ENCODE measurements around the gene RPS14. TPM values are rescaled to one million over a fixed set of nuclear protein-coding genes. Genes with fewer than 3 reads are reported as not detected.

RPS14 gene
- total and polyA plus RNA-seq, 9 of the 15 experiments (the other 6 are each of a cell fraction or from before 2014, with no cell fraction given), result 1,824 to 5,983 (median 3,017) TPM

- no peak for TF ChIP-seq ZKSCAN3 (CRISPR knock-in tag; IDR thresholded peaks at IDR 0.05)
- TF ChIP-seq CREB3 (tag; conservative IDR thresholded peaks at IDR 0.05; ENCODE audit: low read depth), result peak; percentile 83; the same call in 1 of the 2 replicates
- TF ChIP-seq NFIX (CRISPR knock-in tag; IDR thresholded peaks at IDR 0.05; ENCODE audit: low read depth), result peak; percentile 13; the same call in 1 of the 2 replicates
- TF ChIP-seq KDM1A (IDR thresholded peaks at IDR 0.05), result peak; percentile 29 to 79; a peak in 3 of 4 replicates
- peak; percentile 57; the same call in 1 of the 2 replicates for TF ChIP-seq ZNF583 (CRISPR knock-in tag; IDR thresholded peaks at IDR 0.05)
- no peak for TF ChIP-seq HSF4 (CRISPR knock-in tag; IDR thresholded peaks at IDR 0.05; ENCODE audit: borderline replicate concordance)
- peak; percentile 46; the same call in 1 of the 2 replicates for TF ChIP-seq SPI1 (IDR thresholded peaks at IDR 0.05; ENCODE audit: borderline replicate concordance, low read depth, low read length)
- TF ChIP-seq SMAD4 (CRISPR knock-in tag; conservative IDR thresholded peaks at IDR 0.05), result peak; percentile 95
- TF ChIP-seq, protein P1, sequence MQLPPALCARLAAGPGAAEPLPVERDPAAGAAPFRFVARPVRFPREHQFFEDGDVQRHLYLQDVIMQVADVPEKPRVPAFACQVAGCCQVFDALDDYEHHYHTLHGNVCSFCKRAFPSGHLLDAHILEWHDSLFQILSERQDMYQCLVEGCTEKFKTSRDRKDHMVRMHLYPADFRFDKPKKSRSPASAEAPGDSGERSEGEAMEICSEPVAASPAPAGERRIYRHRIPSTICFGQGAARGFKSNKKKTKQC (CRISPR knock-in tag; IDR thresholded peaks at IDR 0.05), result peak; percentile 70
- peak; percentile 74; the same call in 1 of the 2 replicates for TF ChIP-seq CREB1 (IDR thresholded peaks at IDR 0.05)
- peak; percentile 81 for TF ChIP-seq CREB1 (CRISPR knock-in tag; IDR thresholded peaks at IDR 0.05)
- TF ChIP-seq ELF4 (CRISPR knock-in tag; IDR thresholded peaks at IDR 0.05), result peak; percentile 92
- peak; percentile 79; the same call in 1 of the 2 replicates for TF ChIP-seq ZNF197 (CRISPR knock-in tag; IDR thresholded peaks at IDR 0.05; ENCODE audit: low read depth)
- peak in 1 of 2 experiments; percentile 83; a peak in 2 of 4 replicates for TF ChIP-seq HDAC1 (IDR thresholded peaks at IDR 0.05)
- TF ChIP-seq, protein P2, sequence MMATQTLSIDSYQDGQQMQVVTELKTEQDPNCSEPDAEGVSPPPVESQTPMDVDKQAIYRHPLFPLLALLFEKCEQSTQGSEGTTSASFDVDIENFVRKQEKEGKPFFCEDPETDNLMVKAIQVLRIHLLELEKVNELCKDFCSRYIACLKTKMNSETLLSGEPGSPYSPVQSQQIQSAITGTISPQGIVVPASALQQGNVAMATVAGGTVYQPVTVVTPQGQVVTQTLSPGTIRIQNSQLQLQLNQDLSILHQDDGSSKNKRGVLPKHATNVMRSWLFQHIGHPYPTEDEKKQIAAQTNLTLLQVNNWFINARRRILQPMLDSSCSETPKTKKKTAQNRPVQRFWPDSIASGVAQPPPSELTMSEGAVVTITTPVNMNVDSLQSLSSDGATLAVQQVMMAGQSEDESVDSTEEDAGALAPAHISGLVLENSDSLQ (IDR thresholded peaks at IDR 0.05), result peak; percentile 74
- no peak for TF ChIP-seq SNRNP70 (optimal IDR thresholded peaks at IDR 0.05; ENCODE audit: low read depth, low read length)
- TF ChIP-seq E2F3 (CRISPR knock-in tag; IDR thresholded peaks at IDR 0.05), result peak; percentile 86
- peak; percentile 96 for TF ChIP-seq FOXK1 (CRISPR knock-in tag; IDR thresholded peaks at IDR 0.05; ENCODE audit: borderline replicate concordance)
- TF ChIP-seq, protein P3, sequence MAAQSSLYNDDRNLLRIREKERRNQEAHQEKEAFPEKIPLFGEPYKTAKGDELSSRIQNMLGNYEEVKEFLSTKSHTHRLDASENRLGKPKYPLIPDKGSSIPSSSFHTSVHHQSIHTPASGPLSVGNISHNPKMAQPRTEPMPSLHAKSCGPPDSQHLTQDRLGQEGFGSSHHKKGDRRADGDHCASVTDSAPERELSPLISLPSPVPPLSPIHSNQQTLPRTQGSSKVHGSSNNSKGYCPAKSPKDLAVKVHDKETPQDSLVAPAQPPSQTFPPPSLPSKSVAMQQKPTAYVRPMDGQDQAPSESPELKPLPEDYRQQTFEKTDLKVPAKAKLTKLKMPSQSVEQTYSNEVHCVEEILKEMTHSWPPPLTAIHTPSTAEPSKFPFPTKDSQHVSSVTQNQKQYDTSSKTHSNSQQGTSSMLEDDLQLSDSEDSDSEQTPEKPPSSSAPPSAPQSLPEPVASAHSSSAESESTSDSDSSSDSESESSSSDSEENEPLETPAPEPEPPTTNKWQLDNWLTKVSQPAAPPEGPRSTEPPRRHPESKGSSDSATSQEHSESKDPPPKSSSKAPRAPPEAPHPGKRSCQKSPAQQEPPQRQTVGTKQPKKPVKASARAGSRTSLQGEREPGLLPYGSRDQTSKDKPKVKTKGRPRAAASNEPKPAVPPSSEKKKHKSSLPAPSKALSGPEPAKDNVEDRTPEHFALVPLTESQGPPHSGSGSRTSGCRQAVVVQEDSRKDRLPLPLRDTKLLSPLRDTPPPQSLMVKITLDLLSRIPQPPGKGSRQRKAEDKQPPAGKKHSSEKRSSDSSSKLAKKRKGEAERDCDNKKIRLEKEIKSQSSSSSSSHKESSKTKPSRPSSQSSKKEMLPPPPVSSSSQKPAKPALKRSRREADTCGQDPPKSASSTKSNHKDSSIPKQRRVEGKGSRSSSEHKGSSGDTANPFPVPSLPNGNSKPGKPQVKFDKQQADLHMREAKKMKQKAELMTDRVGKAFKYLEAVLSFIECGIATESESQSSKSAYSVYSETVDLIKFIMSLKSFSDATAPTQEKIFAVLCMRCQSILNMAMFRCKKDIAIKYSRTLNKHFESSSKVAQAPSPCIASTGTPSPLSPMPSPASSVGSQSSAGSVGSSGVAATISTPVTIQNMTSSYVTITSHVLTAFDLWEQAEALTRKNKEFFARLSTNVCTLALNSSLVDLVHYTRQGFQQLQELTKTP (IDR thresholded peaks at IDR 0.05; ENCODE audit: low read depth in 1 of 2, partially characterized antibody in 2 of 2), result peak in 1 of 2 experiments; percentile 94
Observed at GRCh38 chr5:150449517-150450339, at the start of gene RPS14 (continued).
